ENCODE measurements around the gene BROX. TPM values are rescaled to one million over a fixed set of nuclear protein-coding genes. Genes with fewer than 3 reads are reported as not detected.

BROX gene
- total and polyA plus RNA-seq, 2 donors (not counting 3 experiments of a cell fraction or from before 2014, with no cell fraction given), result 7.3 to 39.7 TPM

DNA sequence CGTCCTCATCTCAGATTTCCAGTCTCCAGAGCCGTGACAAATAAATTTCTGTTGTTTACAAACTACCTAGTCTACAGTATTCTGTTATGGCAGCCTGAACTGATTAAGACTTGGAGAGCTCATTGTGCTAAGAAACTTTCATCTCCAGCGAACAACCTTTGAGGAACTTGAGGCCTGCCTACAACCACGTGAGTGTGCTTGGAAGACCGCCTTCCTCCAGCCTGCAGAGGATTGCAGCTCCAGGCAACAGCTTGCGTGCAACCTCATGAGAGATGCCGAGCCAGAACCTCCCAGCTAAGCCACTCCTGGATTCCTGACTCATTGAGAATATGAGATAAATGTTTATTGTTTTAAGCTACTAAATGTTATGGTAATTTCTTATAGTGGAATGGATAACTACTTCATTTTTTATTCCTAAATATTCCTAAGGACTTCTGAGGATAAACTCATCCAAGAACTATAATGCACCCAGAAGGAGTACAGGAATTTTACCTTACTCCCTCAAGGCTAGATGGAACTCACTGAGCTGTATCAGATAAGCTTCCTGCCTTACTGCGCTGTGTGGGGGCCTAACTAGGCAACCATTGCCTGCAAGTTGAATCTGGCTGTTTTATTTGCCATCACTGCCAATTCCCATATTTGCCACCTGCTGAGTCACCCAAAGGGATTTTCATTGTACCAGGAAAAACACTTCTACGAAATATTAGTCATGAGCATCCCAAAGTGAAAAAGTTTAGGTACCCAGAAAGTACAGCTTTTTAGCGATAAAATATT, 42.2 kb downstream of the BROX start:
- no peak overlapping the region for H2AFZ ChIP-seq (ENCODE audit: low read depth, low read length)
- no peak for DNase-seq (ENCODE audit: low read depth, low spot score)

More for the DNA sequence above, 42.2 kb downstream of the BROX start:
- ChIA-PET POLR2A (no interaction called here), CTCF (interaction anchor here (0.9 to 1.6 kb wide), 4 partner anchors 13 to 370 kb away, joined by 3 to 4 read pairs (median 4); no protein-coding TSS in a partner anchor)
- H3K4me2 ChIP-seq (ENCODE audit: insufficient read depth, low read length), result no peak overlapping the region
- BruUV-seq (replicated peaks), result no TSS peak
- no peak overlapping the region for H3K27ac ChIP-seq (ENCODE audit: insufficient read depth, low read depth, low read length)
- intact Hi-C loops (cut with micrococcal nuclease), result no loop called here
- dilution Hi-C loops (cut with MboI; ENCODE audit: extremely low pct_ligation_motif_present, low sequenced_read_pairs), result no loop called here
- H3K9me1 ChIP-seq (replicated peaks; ENCODE audit: control insufficient read depth, extremely low read depth, insufficient read depth, low read length), result no peaks in the 10 kb centered on the region
- no peaks in the 10 kb centered on the region for H3K79me2 ChIP-seq (ENCODE audit: control insufficient read depth, insufficient read depth, low read length)
- FAIRE-seq, result no peak
- H3K36me3 ChIP-seq (ENCODE audit: control insufficient read depth in 2 of 2, extremely low read depth in 1 of 2, insufficient read depth in 2 of 2, low read length in 2 of 2), result no peaks in the 10 kb centered on the region
- H3K27me3 ChIP-seq (ENCODE audit: control insufficient read depth in 2 of 2, insufficient read depth in 2 of 2, low read length in 2 of 2), result peaks cover 0 to 2% of the 10 kb centered on the region in 2 experiments
- H4K20me1 ChIP-seq (replicated peaks; ENCODE audit: control insufficient read depth, extremely low read depth, insufficient read depth, low read length), result no peaks in the 10 kb centered on the region
- H3K4me1 ChIP-seq (ENCODE audit: control insufficient read depth, extremely low read depth, insufficient read depth, low read length), result no peaks in the 10 kb centered on the region
- H3K4me3 ChIP-seq (replicated peaks in 1 of 3; ENCODE audit: insufficient read depth in 1 of 3, low read depth in 1 of 3, low read length in 3 of 3), result no peak overlapping the region
- no peaks in the 10 kb centered on the region for H3K9me3 ChIP-seq (replicated peaks; ENCODE audit: control insufficient read depth, insufficient read depth, low read length)
- TF ChIP-seq MYC (IDR thresholded peaks at IDR 0.05; ENCODE audit: low read depth, low read length) (no peak), FOS (IDR thresholded peaks at IDR 0.05; ENCODE audit: borderline replicate concordance, insufficient read depth, low read length) (no peak), POLR2A (IDR thresholded peaks at IDR 0.05; ENCODE audit: low read depth, low read length) (no peak), CTCF (IDR thresholded peaks at IDR 0.05; ENCODE audit: extremely low read depth in 1 of 2, insufficient read depth in 1 of 2, low read depth in 1 of 2, low read length in 2 of 2) (no peak), JUN (IDR thresholded peaks at IDR 0.05; ENCODE audit: borderline replicate concordance, insufficient read depth, insufficient read length, low read depth) (no peak), POLR2AphosphoS5 (IDR thresholded peaks at IDR 0.05; ENCODE audit: insufficient read depth, low read depth, low read length) (no peak), GATA2 (IDR thresholded peaks at IDR 0.05; ENCODE audit: insufficient read depth, insufficient read length, low read depth, low read length) (no peak), EZH2 (IDR thresholded peaks at IDR 0.05; ENCODE audit: borderline replicate concordance, low read depth, low read length, severe bottlenecking) (no peak)
- TF ChIP-seq, protein P1, sequence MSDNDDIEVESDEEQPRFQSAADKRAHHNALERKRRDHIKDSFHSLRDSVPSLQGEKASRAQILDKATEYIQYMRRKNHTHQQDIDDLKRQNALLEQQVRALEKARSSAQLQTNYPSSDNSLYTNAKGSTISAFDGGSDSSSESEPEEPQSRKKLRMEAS (IDR thresholded peaks at IDR 0.05; ENCODE audit: insufficient read depth, insufficient read length), result no peak
- H3K9ac ChIP-seq (replicated peaks; ENCODE audit: extremely low read depth, insufficient read depth, low read length), result no peak overlapping the region

Data from endothelial cell of umbilical vein (primary cell).